GM12801 (cell line): Measurements from ENCODE around the gene CFAP46.

Source experiments
- CTCF ChIP-seq: IDR thresholded peaks from one replicate; pipeline ENCODE4 v1.5.1; 2011; ENCODE audit warnings: control low read depth; ENCODE audit not compliant: insufficient read length; ENCODE audit errors: extremely low read depth

Gene CFAP46

GRCh38 chr10:132789659-132790148, 152.7 kb downstream of the CFAP46 start:
- no peak for TF ChIP-seq CTCF

GRCh38 chr10:132788831-132789219, 153.5 kb downstream of the CFAP46 start:
- no peak for TF ChIP-seq CTCF

GRCh38 chr10:132788180-132788830, 154.1 kb downstream of the CFAP46 start:
- no peak for TF ChIP-seq CTCF

GRCh38 chr10:132787495-132788179, 154.7 kb downstream of the CFAP46 start:
- no peak for TF ChIP-seq CTCF

- no peak for TF ChIP-seq CTCF
Observed at GRCh38 chr10:132786884-132787494, 155.4 kb downstream of the CFAP46 start.

- TF ChIP-seq CTCF: no peak
Observed at GRCh38 chr10:132786476-132786883, 155.9 kb downstream of the CFAP46 start.

- TF ChIP-seq CTCF: no peak
Observed at GRCh38 chr10:132785723-132786475, 156.5 kb downstream of the CFAP46 start, which contains the start of gene NKX6-2. NKX6-2 (minus strand) TSS chr10:132786147; CDS start chr10:132785948, 199 bp downstream.
